Liver (tissue), 9 donors: ENCODE measurements around the gene IPPK. TPM values are rescaled to one million over a fixed set of nuclear protein-coding genes. Genes with fewer than 3 reads are reported as not detected.

Source experiments
- DNase-seq: peaks from one replicate; pipeline ENCODE4 v3.0.0-alpha.2; 2017; ENCODE audit warnings: low spot score
- H3K27ac ChIP-seq, 2 donors: one replicate each; pipeline ENCODE4 v1.7.0; 2013; ENCODE audit warnings: inconsistent platforms in 2 of 2, low read length in 2 of 2, control low read depth in 1 of 2, low read depth in 1 of 2, mild to moderate bottlenecking in 1 of 2
- H3K27me3 ChIP-seq, 4 donors: one replicate each; pipeline versions ENCODE4 v1.6.1 to v1.7.0; 2013; ENCODE audit warnings: low read length in 3 of 4, inconsistent platforms in 1 of 4, mild to moderate bottlenecking in 1 of 4, moderate library complexity in 1 of 4; ENCODE audit not compliant: control insufficient read depth in 4 of 4, insufficient read depth in 4 of 4
- H3K36me3 ChIP-seq, 4 donors: one replicate each; pipeline versions ENCODE4 v1.6.1 to v1.7.0; 2013; ENCODE audit warnings: low read length in 3 of 4, mild to moderate bottlenecking in 3 of 4, low read depth in 1 of 4, moderate library complexity in 1 of 4; ENCODE audit not compliant: control insufficient read depth in 4 of 4, insufficient read depth in 3 of 4
- H3K4me1 ChIP-seq, 4 donors: one replicate each; pipeline versions ENCODE4 v1.6.1 to v1.7.0; 2013; ENCODE audit warnings: low read length in 3 of 4, mild to moderate bottlenecking in 3 of 4, moderate library complexity in 1 of 4; ENCODE audit not compliant: control insufficient read depth in 4 of 4, insufficient read depth in 4 of 4
- H3K4me3 ChIP-seq, 3 donors: one replicate each; pipeline versions ENCODE4 v1.6.1 to v1.7.0; 2013; ENCODE audit warnings: low read length in 3 of 3, control low read depth in 1 of 3, low read depth in 1 of 3, mild to moderate bottlenecking in 1 of 3
- H3K9ac ChIP-seq, 2 donors: one replicate each; pipeline ENCODE4 v1.7.0; 2013; ENCODE audit warnings: low read length in 2 of 2, mild to moderate bottlenecking in 2 of 2, moderate library complexity in 2 of 2, control low read depth in 1 of 2, low read depth in 1 of 2
- H3K9me3 ChIP-seq, 4 donors: one replicate each; pipeline versions ENCODE4 v1.6.1 to v1.7.0; 2013; ENCODE audit warnings: low read length in 3 of 4; ENCODE audit not compliant: control insufficient read depth in 4 of 4
- ATF3 ChIP-seq: IDR thresholded peaks from 2 replicates; pipeline ENCODE4 v1.6.1; 2016; ENCODE audit warnings: antibody characterized with exemption
- EGR1 ChIP-seq, 2 donors: IDR thresholded peaks; 2 replicates each; pipeline ENCODE4 v1.6.1; 2016 to 2018; ENCODE audit warnings: antibody characterized with exemption in 2 of 2, low read depth in 2 of 2
- FOXA1 ChIP-seq: IDR thresholded peaks from 2 replicates; pipeline ENCODE4 v1.6.1; 2016; ENCODE audit warnings: antibody characterized with exemption
- FOXA2 ChIP-seq: IDR thresholded peaks from 2 replicates; pipeline ENCODE4 v1.6.1; 2016; ENCODE audit warnings: antibody characterized with exemption
- GABPA ChIP-seq, 2 donors: IDR thresholded peaks in 1 of 2; conservative IDR thresholded peaks in 1 of 2; 2 replicates each; pipeline ENCODE4 v1.6.1; 2016; ENCODE audit warnings: antibody characterized with exemption in 2 of 2, mild to moderate bottlenecking in 1 of 2, moderate library complexity in 1 of 2
- HNF4A ChIP-seq, 2 donors: conservative IDR thresholded peaks; 2 replicates each; pipeline ENCODE4 v1.6.1; 2016; ENCODE audit warnings: antibody characterized with exemption in 2 of 2, mild to moderate bottlenecking in 2 of 2
- HNF4G ChIP-seq: IDR thresholded peaks from 2 replicates; pipeline ENCODE4 v1.6.1; 2016; ENCODE audit warnings: antibody characterized with exemption
- JUND ChIP-seq, 2 donors: IDR thresholded peaks; 2 replicates each; pipeline ENCODE4 v1.6.1; 2016; ENCODE audit warnings: antibody characterized with exemption in 2 of 2
- MAX ChIP-seq: IDR thresholded peaks from 2 replicates; pipeline ENCODE4 v1.6.1; 2016; ENCODE audit warnings: antibody characterized with exemption
- NR2F2 ChIP-seq: IDR thresholded peaks from 2 replicates; pipeline ENCODE4 v1.6.1; 2016; ENCODE audit warnings: antibody characterized with exemption
- RAD21 ChIP-seq, 2 donors: IDR thresholded peaks; 2 replicates each; pipeline ENCODE4 v1.6.1; 2016; ENCODE audit warnings: antibody characterized with exemption in 2 of 2, mild to moderate bottlenecking in 2 of 2
- RXRA ChIP-seq, 2 donors: IDR thresholded peaks; 2 replicates each; pipeline ENCODE4 v1.6.1; 2017 to 2018; ENCODE audit warnings: antibody characterized with exemption in 2 of 2, mild to moderate bottlenecking in 1 of 2
- SP1 ChIP-seq: IDR thresholded peaks from 2 replicates; pipeline ENCODE4 v1.6.1; 2018; ENCODE audit warnings: antibody characterized with exemption, mild to moderate bottlenecking
- TAF1 ChIP-seq: conservative IDR thresholded peaks from 2 replicates; pipeline ENCODE4 v1.6.1; 2016; ENCODE audit warnings: antibody characterized with exemption, mild to moderate bottlenecking
- YY1 ChIP-seq: IDR thresholded peaks from 2 replicates; pipeline ENCODE4 v1.6.1; 2016; ENCODE audit warnings: antibody characterized with exemption, mild to moderate bottlenecking
- WGBS: extraction: QIAGEN DNeasy Blood & Tissue Kit; methylation state at CpG from one replicate; pipeline ENCODE4 v1.1.7; 2013; 5-methylcytosine and 5-hydroxymethylcytosine counted together
- polyA plus RNA-seq, 2 donors: library from polyadenylated mRNA; stranded (reverse) in 1 of 2; unstranded in 1 of 2; fragments of 200-250 nt in 1 of 2; fragments of >200 nt in 1 of 2; fragmentation: Nextera tagmentation in 1 of 2; extraction: Ambion mirVana in 1 of 2; gene quantifications; one replicate each; pipeline versions ENCODE4 v1.2.1 to v1.2.3, GENCODE V29; 2013 to 2015
- total RNA-seq, 2 donors: library from RNA; depleted of rRNA; stranded (reverse); fragments of >200 nt; gene quantifications; one replicate each; pipeline ENCODE4 v1.2.3, GENCODE V29; 2014
- TF ChIP-seq, protein P1 (sequence below): IDR thresholded peaks from 2 replicates; pipeline ENCODE4 v1.6.1; 2016; ENCODE audit warnings: antibody characterized with exemption, mild to moderate bottlenecking
- TF ChIP-seq, protein P2 (sequence below): IDR thresholded peaks from 2 replicates; pipeline ENCODE4 v1.6.1; 2016; ENCODE audit warnings: antibody characterized with exemption
- TF ChIP-seq, protein P3 (sequence below): fragments of 150-350 bp; IDR thresholded peaks from 2 replicates; pipeline ENCODE4 v1.5.1; 2017; ENCODE audit warnings: improper control_type of control experiment, low read depth, low read length; ENCODE audit not compliant: missing input control
- donor health status: healthy.
- donor health status: healthy.
- donor health status: healthy.
- donor health status: healthy.
- donor health status: healthy.

Gene IPPK
- total and polyA plus RNA-seq, 4 donors = 2.1 to 5.9 (median 3.6) TPM

GRCh38 chr9:92618633-92619225, 51.2 kb downstream of the IPPK start:
- no peak for DNase-seq
- Histone ChIP-seq H3K27me3 (no peaks in the 10 kb centered on the region), H3K9ac (no peak overlapping the region), H3K4me3 (no peak overlapping the region), H3K4me1 (peaks cover 5 to 37% (median 31%) of the 10 kb centered on the region in 4 donors), H3K36me3 (peaks cover 0 to 2% (median 0%) of the 10 kb centered on the region in 4 donors), H3K27ac (peak overlapping the region; percentile 83 to 86), H3K9me3 (no peaks in the 10 kb centered on the region)
- TF ChIP-seq JUND (IDR thresholded peaks at IDR 0.05) = peak in 1 of 2 donors; percentile 47
- TF ChIP-seq FOXA1 = no peak
- no peak for TF ChIP-seq HNF4G
- TF ChIP-seq, protein P1, sequence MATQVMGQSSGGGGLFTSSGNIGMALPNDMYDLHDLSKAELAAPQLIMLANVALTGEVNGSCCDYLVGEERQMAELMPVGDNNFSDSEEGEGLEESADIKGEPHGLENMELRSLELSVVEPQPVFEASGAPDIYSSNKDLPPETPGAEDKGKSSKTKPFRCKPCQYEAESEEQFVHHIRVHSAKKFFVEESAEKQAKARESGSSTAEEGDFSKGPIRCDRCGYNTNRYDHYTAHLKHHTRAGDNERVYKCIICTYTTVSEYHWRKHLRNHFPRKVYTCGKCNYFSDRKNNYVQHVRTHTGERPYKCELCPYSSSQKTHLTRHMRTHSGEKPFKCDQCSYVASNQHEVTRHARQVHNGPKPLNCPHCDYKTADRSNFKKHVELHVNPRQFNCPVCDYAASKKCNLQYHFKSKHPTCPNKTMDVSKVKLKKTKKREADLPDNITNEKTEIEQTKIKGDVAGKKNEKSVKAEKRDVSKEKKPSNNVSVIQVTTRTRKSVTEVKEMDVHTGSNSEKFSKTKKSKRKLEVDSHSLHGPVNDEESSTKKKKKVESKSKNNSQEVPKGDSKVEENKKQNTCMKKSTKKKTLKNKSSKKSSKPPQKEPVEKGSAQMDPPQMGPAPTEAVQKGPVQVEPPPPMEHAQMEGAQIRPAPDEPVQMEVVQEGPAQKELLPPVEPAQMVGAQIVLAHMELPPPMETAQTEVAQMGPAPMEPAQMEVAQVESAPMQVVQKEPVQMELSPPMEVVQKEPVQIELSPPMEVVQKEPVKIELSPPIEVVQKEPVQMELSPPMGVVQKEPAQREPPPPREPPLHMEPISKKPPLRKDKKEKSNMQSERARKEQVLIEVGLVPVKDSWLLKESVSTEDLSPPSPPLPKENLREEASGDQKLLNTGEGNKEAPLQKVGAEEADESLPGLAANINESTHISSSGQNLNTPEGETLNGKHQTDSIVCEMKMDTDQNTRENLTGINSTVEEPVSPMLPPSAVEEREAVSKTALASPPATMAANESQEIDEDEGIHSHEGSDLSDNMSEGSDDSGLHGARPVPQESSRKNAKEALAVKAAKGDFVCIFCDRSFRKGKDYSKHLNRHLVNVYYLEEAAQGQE = peak; percentile 52
- no peak for TF ChIP-seq TAF1
- no peak for TF ChIP-seq NR2F2
- peak; percentile 55 for TF ChIP-seq SP1
- TF ChIP-seq MAX = peak; percentile 98
- peak; percentile 48 to 57 for TF ChIP-seq HNF4A (conservative IDR thresholded peaks at IDR 0.05)
- TF ChIP-seq RXRA (IDR thresholded peaks at IDR 0.05) = peak; percentile 58 to 75
- TF ChIP-seq, protein P2, sequence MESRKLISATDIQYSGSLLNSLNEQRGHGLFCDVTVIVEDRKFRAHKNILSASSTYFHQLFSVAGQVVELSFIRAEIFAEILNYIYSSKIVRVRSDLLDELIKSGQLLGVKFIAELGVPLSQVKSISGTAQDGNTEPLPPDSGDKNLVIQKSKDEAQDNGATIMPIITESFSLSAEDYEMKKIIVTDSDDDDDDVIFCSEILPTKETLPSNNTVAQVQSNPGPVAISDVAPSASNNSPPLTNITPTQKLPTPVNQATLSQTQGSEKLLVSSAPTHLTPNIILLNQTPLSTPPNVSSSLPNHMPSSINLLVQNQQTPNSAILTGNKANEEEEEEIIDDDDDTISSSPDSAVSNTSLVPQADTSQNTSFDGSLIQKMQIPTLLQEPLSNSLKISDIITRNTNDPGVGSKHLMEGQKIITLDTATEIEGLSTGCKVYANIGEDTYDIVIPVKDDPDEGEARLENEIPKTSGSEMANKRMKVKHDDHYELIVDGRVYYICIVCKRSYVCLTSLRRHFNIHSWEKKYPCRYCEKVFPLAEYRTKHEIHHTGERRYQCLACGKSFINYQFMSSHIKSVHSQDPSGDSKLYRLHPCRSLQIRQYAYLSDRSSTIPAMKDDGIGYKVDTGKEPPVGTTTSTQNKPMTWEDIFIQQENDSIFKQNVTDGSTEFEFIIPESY = peak; percentile 52
- peak in 1 of 2 donors; percentile 30 for TF ChIP-seq EGR1 (IDR thresholded peaks at IDR 0.05; ENCODE audit: low read depth in 2 of 2)
- TF ChIP-seq ATF3 = no peak
- TF ChIP-seq RAD21 (IDR thresholded peaks at IDR 0.05) = peak; percentile 28 to 35
- peak; percentile 59 for TF ChIP-seq YY1
- no peak for TF ChIP-seq GABPA (IDR thresholded peaks at IDR 0.05 in 1 of 2, conservative IDR thresholded peaks at IDR 0.05 in 1 of 2)
- TF ChIP-seq, protein P3, sequence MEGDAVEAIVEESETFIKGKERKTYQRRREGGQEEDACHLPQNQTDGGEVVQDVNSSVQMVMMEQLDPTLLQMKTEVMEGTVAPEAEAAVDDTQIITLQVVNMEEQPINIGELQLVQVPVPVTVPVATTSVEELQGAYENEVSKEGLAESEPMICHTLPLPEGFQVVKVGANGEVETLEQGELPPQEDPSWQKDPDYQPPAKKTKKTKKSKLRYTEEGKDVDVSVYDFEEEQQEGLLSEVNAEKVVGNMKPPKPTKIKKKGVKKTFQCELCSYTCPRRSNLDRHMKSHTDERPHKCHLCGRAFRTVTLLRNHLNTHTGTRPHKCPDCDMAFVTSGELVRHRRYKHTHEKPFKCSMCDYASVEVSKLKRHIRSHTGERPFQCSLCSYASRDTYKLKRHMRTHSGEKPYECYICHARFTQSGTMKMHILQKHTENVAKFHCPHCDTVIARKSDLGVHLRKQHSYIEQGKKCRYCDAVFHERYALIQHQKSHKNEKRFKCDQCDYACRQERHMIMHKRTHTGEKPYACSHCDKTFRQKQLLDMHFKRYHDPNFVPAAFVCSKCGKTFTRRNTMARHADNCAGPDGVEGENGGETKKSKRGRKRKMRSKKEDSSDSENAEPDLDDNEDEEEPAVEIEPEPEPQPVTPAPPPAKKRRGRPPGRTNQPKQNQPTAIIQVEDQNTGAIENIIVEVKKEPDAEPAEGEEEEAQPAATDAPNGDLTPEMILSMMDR = no peak
- no peak for TF ChIP-seq FOXA2
- 76% methylated on average over 10 of the region's 10 CpGs for WGBS
